ENCODE data around the gene RAP1GAP. TPM values are rescaled to one million over a fixed set of nuclear protein-coding genes. Genes with fewer than 3 reads are reported as not detected.
A peak's percentile ranks its signal among the peaks of the same experiment; 100 is the strongest.
"Not testable (repeated sequence)": the region's sequence is repeated elsewhere in the genome, so short reads cannot be mapped to it uniquely, and the experiment has no call there.

RAP1GAP gene
- total RNA-seq, 1 donor from 2014 or later, result 18.8 TPM

DNA sequence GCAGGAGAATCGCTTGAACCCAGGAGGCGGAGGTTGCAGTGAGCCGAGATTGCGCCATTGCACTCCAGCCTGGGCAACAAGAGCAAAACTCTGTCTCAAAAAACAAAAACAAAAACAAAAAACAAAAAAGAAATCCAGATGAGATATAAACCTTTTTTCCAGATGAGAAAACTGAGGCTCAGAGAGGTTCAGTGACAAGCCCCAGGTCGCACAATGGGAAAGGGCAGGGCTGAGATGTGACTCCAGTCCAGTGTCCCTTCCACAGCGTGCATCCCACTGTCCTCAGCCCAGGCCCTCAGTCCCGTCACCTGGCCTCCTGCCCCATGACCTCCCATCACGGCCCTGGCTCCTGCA is 37.6 kb downstream of the RAP1GAP start:
- DNase-seq (ENCODE audit: low spot score in 2 of 2); FAIRE-seq: not testable (repeated sequence)

DNA sequence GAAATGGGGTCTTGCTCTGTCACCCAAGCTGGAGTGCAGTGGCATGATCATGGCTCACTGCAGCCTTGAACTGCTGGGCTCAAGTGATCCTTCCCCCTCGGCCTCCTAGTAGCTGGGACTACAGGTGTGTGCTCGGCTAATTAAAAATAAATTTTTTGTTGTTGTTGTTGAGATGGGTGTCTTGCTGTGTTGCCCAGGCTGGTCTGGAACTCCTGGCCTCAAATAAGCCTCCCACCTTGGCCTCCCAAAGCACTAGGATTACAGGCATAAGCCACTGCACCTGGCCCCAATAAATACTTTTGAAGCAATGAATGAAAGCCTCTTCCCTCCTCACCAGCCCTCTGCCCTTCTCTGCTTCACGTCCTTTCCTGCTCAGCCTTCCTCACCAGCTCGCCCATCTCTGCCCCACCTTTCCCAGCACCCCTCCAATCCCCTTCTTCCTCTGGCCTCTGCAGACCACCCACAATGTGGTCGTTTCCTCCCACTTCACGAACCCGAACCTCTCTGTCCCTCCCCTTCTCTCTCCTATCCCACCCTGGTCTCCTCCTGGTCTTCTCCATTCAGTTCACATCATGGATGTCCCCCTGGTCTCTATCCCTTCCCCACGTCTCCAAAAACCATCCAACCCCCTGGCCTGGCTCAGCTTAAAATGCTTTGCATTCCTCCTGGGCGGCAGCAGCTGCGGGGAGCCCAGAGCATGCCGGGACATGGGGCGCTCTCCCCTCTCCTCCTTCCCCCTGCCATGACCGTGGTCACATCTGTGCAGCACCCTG is 38.4 kb downstream of the RAP1GAP start:
- FAIRE-seq (no peak), DNase-seq (ENCODE audit: low spot score in 2 of 2) (no peak)

DNA sequence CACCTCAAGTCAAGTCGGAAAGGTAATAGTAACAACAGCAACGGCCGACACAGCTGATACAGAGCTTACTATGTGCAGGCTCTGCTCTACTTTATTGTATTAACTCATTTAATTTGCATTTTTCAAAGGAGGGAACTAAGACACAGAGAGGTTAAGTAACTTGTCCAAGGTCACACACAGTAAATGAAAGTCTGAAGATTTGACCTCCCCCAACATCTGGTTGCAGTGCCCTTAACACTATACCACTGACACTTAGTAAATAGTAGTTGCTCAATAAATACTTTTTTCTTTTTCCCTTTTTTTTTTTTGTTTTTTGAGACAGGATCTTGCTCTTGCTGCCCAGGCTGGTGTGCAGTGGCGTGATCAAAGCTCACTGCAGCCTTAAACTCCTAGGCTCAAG is 39.2 kb downstream of the RAP1GAP start:
- FAIRE-seq (no peak), DNase-seq (ENCODE audit: low spot score in 2 of 2) (no peak)

DNA sequence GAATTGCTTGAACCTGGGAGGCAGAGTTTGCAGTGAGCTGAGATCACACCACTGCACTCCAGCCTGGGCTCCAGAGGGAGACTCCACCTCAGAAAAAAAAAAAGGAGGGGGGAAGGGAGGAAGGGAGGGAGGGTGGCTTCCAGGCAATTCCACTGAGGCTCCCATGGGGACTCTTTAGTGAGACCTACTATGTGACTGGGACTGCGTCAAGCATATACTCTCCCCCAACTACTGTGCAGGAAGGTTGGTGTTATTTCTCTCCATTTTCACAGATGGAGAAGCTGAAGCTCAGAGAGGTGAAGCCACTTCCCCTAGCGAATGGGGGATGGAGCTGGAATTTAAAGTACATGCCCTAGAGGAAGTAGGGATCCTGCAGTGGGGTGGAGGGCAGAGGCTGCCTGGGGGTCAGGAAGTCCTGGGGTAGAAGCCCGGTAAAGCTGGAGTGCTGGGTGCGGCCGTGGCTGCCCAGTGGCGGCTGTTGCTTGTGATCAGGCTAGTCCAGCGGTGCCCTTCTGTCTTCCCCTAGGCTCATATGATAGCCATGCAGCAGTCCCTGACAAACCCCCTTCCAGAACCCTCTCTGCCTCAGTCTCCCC is 40.3 kb downstream of the RAP1GAP start:
- DNase-seq (ENCODE audit: low spot score in 2 of 2) (no peak), FAIRE-seq (no peak)

DNA sequence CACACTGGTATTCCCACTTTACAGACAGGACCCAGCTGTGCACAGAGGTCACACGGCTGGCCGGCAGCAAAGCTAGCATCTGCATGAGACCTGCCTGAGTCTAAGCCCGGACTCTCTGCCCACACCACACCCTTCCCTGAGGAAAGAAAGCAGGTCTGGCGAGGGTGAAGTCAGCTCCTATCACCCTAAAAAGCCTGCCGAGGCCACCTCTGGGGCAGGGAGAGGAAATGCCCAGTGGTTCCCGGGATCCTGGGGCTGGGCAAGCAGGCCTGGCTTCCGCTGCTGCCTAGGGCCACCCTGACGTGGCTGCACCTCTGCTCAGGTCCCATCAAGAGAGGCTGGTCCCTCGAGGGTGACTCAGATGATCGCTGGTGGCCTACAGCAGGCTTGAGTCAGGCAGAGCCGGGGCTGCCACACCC is 42.2 kb downstream of the RAP1GAP start:
- no peak for FAIRE-seq

DNA sequence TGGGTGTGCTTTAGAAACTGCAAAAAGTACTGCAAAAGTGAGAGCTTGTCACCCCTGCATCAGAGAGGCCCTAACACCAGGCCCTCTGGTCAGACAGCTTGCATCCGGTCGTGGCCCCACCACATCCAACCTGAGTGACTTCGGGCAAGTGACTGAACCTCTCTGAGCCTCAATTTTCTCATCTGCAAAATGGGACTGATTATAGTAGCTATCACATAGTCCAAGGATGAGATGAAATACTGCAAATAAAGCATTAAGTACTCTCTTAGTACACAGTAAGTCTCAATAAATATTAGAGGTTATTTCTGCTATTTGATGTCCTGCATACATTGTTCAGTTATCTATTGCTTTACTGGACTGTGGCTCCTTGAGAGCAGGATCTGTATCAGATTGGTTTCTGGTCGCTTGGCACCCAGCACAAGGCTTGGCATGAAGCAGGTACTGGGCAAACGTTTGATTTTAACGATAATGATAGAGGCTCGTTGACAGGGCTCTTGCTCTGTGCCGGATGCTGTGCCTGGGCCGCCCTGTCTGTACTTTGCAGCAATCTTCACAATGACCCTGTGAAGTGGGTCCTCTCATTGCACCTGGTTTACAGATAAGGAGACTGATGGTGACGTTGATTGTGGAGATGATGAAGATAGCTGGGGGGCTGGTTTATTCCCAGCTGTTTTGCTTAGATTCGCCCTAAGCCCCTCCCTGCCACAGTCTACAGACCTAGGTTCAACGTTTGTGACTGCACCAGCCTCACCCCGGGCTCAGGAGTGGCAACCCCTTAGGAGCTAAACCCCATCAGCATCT is 43.6 kb downstream of the RAP1GAP start:
- FAIRE-seq, result no peak

More for the DNA sequence above, 42.2 kb downstream of the RAP1GAP start:
- DNase-seq (ENCODE audit: low spot score in 2 of 2), result no peak

DNA sequence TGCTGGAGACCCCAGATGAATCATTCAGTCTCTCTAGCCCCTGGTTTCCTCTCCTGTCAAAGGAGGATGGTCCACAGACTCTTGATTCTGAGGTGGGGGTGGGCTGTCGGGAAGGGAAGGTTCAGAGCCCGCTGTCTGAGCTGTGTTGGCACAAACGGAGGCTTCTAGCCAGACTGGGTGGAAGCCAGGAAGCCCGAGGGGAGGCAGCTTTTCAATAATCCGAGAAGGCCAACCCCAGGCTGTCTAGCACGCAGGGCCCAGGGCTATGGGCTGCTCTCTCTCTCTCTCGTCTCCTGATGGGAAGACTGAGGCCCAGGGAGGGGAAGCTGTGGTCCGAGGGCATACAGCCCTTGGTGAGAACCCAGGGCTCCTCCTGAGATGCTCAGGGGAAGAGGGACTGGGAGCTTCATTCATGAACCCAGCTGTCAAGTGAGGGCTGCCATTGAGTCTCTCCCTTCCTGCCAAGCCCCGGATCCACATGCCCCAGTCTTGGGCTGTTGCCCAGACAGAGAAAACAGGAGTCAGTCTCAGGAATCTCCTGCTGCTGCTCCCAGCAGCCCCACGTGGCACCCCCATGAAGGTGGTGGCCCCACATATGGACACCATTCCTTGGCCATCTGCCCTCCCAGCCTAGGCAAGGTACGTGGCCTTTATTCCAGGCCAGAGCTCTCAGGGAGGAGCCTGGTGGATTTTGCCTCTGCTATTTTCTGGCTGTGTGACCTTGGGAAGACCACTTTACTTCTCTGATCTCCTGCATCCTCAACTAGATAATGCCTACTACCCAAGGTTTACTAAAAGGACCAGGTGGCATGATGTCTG is 44.4 kb downstream of the RAP1GAP start:
- DNase-seq (ENCODE audit: low spot score in 2 of 2) (peak in 1 of 2 donors; percentile 53), FAIRE-seq (no peak)

More for the DNA sequence above, 43.6 kb downstream of the RAP1GAP start:
- DNase-seq (ENCODE audit: low spot score in 2 of 2), result no peak

DNA sequence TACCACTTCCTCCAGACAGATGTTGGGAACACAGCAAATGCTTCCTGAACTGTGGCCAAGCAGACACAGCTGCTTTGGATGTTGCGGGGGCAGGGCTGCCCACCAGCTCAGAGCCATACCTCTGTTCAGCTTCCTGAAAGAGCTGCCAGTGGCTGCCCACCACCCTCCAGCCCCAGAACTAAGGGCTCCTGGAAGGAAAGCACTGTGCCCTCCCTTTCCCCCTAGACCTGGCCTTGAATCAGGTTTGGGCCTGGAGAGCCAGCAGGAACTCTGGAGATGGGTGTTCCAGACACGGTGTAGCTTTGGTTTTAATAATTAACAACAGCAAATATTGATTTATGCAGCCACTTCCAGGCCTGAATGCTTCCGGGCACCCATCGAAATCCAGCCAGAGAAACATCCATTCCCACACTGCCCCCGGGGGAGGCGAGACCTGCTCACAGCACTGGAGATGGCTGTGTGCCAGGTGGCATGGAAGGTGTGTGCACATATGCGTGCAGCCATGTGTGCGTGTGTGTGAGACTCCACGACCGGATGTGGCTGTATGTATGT is 45.7 kb downstream of the RAP1GAP start:
- FAIRE-seq, result no peak
- DNase-seq (ENCODE audit: low spot score in 2 of 2), result no peak

DNA sequence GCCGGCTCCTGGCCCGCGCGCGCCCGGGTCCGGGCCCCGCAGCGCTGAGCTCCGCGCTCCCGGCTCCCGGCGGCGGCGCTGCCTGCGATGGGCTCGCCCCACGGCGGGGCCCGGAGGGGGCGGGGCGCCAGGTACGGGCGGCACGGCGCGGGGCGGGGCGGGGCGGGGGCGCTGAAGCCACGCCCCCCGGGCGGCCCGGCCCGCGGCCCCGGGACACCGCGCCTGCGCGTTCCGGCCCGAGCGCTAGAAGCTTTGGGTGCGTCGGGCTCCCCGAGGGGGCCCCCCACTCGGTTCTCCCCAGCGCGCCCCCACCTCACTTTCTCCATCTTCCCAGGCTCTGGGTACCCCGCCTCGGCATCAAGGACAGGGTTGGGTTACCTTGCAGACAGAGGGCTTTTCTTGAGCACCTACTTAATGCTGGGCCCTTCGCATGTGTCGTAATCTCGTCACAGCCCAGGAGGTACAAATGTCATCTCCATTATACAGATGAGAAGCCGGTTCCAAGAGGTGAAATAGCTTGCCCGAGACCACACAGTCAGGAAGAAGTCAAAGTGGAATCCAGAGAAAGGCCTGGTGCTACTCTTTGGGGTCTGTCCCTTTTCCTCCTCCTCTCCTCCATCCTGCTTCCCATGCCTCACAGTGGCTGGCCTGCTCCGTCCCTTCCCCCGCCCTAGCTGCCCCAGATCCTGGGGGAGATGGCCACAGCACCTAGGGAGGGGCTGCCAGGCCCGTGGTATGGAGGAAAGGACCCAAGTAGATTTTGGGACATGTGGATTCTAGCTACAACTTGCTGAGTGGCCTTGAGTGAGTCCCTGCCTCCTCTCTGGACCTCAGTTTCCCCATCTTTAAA is 46.5 kb downstream of the RAP1GAP start:
- DNase-seq (ENCODE audit: low spot score in 2 of 2), result peak in 1 of 2 donors; percentile 58
- FAIRE-seq, result no peak

DNA sequence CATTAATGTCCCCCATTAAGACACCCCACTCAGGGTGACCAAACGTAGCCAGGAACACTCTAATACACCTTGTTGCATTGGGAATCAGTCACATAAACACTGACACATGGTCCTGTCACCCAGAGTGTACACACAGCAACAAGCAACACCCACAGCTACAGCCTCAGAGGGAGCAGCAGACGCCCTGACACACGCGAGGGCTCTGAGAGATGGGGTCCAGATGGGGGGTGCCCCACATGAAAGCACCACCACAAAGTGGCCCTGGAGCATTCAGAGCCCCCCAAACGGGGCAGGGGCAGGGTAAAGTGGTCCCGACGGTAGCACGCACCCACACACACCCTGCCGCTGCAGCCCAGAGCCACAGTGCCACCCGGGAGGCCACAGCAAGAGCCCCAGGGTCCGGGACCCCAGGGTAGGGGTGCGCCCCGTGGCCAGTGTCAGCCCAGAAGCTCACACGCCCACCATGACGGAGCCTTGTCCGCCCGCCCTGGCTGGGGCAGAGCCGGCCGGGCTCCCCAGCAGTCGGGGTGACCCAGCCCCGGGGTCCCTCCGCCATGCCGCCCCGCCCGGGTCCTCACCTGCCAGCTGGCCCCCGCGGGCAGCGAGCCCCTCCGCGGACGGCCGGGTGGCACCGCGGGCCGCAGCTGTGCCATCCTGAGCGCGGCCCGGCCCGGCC is 47.3 kb downstream of the RAP1GAP start:
- no peak for FAIRE-seq

DNA sequence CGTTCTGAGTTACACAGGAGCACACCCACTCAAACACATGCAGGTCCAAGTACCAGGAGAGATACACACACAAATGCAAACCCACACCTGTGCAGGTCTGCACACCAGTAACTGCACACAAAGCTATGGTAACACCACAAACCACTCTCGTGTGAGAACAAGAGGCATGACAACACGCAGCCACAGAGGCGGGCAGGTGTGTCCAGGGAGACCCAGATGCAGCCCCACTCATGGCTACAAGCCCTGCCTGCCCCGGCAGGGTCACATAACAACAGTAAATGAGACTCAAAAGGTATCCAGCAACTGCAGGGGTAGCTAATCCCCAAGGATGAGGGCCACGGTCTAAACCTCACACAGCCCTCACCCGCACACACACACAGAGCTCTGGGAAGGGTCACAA is 48.1 kb downstream of the RAP1GAP start:
- DNase-seq (ENCODE audit: low spot score in 2 of 2) (no peak), FAIRE-seq (no peak)

More for the DNA sequence above, 47.3 kb downstream of the RAP1GAP start:
- DNase-seq (ENCODE audit: low spot score in 2 of 2), result no peak

DNA sequence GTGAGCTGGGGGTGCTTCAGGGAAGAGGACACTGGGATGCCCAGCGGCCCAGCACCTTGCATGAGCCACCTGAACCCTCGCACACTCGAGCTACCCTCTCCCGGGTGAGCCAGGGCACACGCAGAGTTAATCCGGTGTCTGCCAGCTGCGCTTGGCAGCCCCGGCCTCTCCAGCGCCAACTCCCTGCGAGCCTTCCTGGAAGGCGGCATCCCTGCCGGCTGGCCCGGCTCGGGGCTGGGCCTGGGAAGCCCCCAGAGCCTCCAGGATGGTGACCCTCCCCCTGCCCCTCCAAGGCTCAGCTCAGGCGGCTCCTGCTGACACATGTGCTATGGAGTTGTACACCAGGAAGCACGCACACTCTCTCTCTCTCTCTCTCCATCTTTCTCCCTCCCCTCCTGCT is 48.7 kb downstream of the RAP1GAP start:
- FAIRE-seq (no peak), DNase-seq (ENCODE audit: low spot score in 2 of 2) (peak; percentile 55 to 64)

DNA sequence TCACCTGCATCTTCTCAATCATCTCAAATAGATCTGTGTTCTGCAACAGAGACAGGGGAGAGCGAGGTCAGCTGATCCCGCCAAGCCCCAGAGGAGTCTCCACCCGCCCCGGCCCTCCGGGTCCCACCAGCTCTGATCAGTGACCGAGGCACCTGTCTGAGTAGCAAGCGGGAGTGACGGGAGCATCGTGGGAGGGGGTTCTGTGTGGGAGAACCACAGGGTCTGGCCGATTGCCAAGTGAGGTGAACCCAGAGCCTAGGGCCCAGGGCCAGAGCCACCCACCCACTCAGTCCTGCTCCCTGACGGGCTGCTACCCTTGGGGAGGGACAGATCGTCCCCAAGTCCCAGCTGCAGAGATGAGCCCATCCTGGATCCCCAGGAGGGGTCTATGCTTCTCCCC is 49.1 kb downstream of the RAP1GAP start:
- FAIRE-seq, result no peak
- DNase-seq (ENCODE audit: low spot score in 2 of 2), result no peak

DNA sequence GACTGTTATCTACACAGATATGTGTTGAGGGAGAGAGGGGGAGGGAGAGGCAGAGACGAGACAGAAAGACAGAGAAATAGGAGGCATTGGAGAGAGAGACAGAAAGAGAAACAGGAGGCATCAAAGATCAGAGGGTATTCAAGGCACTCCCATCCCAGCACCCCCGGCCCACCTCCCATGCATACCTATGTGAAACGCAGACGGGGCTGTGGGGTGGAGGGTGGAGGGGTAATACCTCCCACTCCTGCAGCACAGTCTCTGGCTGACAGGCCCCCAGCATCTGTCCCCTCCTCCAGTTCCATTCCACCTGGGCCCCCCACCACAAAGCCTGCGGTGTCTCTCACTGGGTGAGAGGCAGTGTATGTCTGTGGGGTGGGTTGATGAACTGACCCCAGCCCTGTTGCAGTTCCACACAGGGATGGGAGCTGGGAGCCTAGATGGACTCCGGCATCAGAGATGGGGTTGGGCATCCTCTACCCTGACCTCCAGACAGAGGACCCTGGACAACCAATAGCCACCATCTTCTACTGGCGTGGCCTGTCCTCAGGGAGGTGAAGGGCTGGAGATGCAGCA is 49.7 kb downstream of the RAP1GAP start:
- FAIRE-seq (no peak), DNase-seq (ENCODE audit: low spot score in 2 of 2) (no peak)

DNA sequence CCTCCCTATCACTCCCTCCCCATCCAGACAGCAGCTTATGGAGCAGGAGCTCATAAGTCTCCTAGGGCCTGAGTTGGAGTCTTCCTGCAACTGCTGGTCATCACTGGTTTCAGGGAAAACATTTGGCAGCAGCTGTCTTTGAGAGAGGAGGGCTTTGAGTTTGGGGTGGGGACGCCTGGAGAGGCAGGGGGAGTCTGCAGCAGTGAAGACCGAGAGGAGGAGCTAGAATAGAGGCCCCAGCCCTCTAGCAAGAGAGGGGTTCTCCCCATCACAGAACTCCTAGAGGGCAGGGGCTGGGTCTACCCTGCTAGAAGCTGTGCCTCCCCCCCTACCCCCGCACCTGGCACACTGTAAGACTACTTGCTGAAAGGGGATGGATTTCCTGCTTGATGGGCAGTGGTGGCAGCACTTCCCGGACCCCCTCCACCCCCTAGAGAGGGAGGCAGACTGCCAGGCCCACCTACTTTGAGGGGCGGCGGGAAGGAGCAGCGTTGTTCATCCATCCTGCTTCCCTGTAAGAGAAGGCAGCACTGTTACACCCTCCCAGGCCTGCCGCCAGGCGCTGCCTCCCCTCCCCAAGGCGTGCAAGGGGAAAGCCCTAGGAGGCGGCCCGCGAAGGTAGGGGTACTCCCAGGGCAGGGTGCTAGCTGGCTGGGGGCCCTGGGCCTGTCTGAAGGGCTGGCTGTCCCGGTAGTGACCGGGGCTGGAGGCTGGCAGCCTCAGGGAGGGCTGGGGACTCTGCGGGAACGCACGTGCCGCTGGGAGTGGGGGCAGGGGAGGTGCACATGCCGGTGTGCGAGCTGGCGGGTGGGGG is 50.4 kb downstream of the RAP1GAP start:
- FAIRE-seq, result no peak
- DNase-seq (ENCODE audit: low spot score in 2 of 2), result no peak

DNA sequence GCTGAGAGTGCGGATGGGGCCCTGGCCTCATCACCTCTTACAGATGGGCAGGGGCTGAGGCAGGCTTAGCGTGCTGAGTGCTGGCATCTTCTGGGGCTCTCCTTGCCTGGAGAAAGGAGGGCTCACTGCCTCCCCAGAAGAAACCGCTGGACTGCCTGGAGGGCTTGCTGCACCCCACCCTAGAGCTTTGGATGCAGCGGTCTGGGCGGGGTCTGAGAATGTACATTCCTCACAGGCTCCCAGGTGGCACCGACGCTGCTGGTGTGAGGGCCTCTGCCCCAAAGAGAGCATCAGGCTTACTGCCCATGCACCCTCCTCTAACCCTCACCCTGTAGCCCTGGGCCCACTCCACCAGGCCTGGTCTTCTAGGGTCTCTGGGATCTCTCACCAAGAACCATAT is 51.1 kb downstream of the RAP1GAP start:
- FAIRE-seq (no peak), DNase-seq (ENCODE audit: low spot score in 2 of 2) (no peak)

DNA sequence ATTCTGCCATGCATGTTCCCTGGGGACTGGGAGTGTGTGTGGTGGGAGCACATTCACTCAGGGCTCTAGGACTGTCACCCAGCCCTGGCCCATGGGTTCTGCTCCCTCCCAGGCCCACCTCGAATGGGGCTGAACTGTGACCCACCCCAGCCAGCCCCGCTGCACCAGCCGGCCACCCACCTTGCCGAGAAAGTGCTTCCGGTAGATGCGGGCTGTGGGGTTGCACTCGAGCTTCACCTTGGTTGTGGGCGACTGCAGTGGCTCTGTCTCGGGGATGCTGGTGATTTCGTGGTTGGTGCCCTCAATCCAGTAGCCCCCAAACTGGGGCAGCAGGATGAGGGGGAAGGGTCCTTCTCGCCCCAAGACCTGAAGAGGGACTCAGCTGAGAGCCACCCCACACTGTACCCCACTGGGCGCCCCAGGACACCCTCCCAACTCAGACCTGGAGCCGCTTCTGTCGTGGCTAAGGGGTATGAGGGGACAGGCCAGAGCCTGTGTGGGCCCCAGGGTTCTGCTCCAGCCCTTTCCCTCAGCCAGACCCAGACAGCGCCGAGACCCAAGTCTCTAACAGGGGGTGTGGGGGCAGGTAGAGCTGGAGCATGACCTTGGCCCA is 51.9 kb downstream of the RAP1GAP start:
- FAIRE-seq (no peak), DNase-seq (ENCODE audit: low spot score in 2 of 2) (no peak)
